Lower leg skin (tissue), 4 donors: ENCODE results near the gene ASPA. TPM values are rescaled to one million over a fixed set of nuclear protein-coding genes. Genes with fewer than 3 reads are reported as not detected.

Experiments
- DNase-seq, 2 donors: peaks; one replicate each; pipeline ENCODE4 v3.0.0-alpha.2; 2019; ENCODE audit warnings: low spot score in 2 of 2
- H3K4me3 ChIP-seq: fragments of 200-600 bp; sonication (generic); 2 replicates; pipeline ENCODE4 v1.5.1; 2017; ENCODE audit warnings: mild to moderate bottlenecking, low read depth; ENCODE audit not compliant: poor library complexity, severe bottlenecking
- POLR2A ChIP-seq, 2 donors: fragments of 450-650 bp; IDR thresholded peaks; one replicate each; pipeline ENCODE4 v1.6.1; 2016 to 2017; ENCODE audit warnings: antibody characterized with exemption in 2 of 2, mild to moderate bottlenecking in 1 of 2, moderate library complexity in 1 of 2
- WGBS, 2 donors: methylation state at CpG; one replicate each; pipeline ENCODE4 v1.1.5; 2018; 5-methylcytosine and 5-hydroxymethylcytosine counted together
- intact Hi-C: fragments of 100-400 bp; cut with DNase I; formaldehyde crosslinking; loops from one replicate; pipeline ENCODE4 v1.15.0; 2023; ENCODE audit warnings: low total_unique reads
- total RNA-seq, 4 donors: library from RNA; depleted of rRNA; stranded (reverse); fragments of >200 nt; gene quantifications; one replicate each; pipeline ENCODE4 v1.1.0, GENCODE V29; 2016
- TF ChIP-seq, protein P1 (sequence below), 3 donors: fragments of 450-650 bp; IDR thresholded peaks; one replicate each; pipeline ENCODE4 v1.5.1; 2016; ENCODE audit warnings: antibody characterized with exemption in 3 of 3, mild to moderate bottlenecking in 3 of 3, moderate library complexity in 2 of 3

Gene ASPA
- total RNA-seq, 4 donors from 2014 or later, result 0.69 to 3.2 (median 1.4) TPM

DNA sequence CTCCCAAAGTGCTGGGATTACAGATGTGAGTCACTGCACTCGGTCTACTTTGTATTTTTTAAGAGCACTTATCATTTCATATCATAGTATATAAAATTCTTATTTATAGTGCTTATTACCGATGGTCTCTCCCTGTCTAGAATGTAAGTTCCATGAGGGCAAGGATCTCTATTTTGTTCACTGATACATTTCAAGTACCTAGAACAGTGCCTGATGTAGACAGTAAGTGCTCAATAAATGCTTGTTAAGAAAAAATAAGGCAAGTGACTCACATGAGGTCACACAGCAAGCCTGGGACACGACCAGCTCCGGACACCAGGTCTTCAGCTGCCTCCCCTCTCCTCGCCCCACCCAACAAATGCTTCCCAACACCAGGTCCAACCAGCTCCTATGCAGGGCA, 58.0 kb downstream of the ASPA start:
- intact Hi-C loops, result no loop called here
- DNase-seq, result no peak
- WGBS, 2 donors, result 87 to 91% methylated on average over 5 of the region's 5 CpGs

DNA sequence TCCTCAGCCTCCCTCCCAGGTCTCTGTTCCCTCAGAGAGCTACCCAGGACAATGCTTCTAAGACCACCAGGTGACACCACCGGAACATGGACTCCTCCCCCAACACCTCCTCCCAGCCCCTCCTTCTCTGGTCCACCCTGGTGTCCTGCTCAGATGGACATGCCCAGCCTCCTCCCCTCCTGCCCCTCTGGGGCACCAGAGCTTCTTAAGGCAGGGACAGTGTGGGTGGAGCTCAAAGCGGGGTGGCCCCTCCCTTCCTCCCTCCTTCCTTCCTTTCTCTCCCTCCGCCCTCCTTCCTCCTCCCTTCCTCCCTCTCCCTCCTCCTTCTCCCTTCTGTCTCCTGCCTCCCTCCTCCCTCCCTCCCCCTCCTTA, 59.1 kb downstream of the ASPA start:
- no peak for DNase-seq
- TF ChIP-seq, protein P1, sequence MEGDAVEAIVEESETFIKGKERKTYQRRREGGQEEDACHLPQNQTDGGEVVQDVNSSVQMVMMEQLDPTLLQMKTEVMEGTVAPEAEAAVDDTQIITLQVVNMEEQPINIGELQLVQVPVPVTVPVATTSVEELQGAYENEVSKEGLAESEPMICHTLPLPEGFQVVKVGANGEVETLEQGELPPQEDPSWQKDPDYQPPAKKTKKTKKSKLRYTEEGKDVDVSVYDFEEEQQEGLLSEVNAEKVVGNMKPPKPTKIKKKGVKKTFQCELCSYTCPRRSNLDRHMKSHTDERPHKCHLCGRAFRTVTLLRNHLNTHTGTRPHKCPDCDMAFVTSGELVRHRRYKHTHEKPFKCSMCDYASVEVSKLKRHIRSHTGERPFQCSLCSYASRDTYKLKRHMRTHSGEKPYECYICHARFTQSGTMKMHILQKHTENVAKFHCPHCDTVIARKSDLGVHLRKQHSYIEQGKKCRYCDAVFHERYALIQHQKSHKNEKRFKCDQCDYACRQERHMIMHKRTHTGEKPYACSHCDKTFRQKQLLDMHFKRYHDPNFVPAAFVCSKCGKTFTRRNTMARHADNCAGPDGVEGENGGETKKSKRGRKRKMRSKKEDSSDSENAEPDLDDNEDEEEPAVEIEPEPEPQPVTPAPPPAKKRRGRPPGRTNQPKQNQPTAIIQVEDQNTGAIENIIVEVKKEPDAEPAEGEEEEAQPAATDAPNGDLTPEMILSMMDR (IDR thresholded peaks at IDR 0.05), result no peak
- TF ChIP-seq POLR2A (IDR thresholded peaks at IDR 0.05), result no peak
- 12 to 17% methylated on average over 3 of the region's 3 CpGs for WGBS, 2 donors
- intact Hi-C loops, result no loop called here
- no peak overlapping the region for H3K4me3 ChIP-seq

More for the DNA sequence above, 58.0 kb downstream of the ASPA start:
- no peak overlapping the region for H3K4me3 ChIP-seq
- TF ChIP-seq, protein P1 (IDR thresholded peaks at IDR 0.05), result no peak
- no peak for TF ChIP-seq POLR2A (IDR thresholded peaks at IDR 0.05)

DNA sequence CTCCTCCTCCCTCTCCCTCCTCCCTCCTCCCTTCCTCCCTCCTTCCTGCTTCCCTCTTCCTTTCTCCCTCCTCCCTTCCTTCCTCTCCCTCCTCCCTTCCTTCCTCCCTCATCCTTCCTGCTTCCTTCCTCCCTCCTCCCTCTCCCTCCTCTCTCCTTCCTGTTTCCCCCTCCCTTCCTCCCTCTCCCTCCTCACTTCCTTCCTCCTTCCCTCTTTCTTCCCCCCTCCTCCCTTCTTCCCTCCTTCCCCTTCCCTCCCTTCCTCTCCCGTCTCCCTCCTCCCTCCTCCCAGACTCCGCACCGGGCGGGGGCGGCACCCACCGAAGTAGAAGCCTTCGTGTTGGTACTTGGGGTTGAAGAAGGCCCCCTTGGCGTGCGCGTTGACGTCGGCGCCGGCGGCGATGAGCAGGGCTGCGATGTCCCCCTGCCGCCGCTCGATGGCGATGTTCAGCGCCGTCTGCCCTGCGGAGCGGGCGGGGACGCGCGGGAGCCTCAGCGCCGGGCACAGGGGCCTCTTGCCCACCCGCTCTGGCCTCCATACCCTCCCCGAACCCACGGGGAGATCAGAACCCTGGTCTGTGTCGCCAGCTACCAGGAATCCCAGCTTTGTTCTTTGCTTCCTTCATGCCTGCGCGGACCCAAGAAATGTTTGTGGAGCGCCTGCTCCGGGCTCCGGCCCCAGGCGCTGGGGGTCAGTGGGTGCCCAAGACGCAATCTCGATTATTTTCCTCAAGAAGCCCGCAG, 59.6 kb downstream of the ASPA start:
- TF ChIP-seq, protein P1 (IDR thresholded peaks at IDR 0.05), result no peak
- no peak for TF ChIP-seq POLR2A (IDR thresholded peaks at IDR 0.05)
- intact Hi-C loops, result no loop called here
- DNase-seq, result peak in 1 of 2 donors; percentile 90
- 1 to 11% methylated on average over 27 to 38 of the region's 44 CpGs for WGBS, 2 donors
- no peak overlapping the region for H3K4me3 ChIP-seq

DNA sequence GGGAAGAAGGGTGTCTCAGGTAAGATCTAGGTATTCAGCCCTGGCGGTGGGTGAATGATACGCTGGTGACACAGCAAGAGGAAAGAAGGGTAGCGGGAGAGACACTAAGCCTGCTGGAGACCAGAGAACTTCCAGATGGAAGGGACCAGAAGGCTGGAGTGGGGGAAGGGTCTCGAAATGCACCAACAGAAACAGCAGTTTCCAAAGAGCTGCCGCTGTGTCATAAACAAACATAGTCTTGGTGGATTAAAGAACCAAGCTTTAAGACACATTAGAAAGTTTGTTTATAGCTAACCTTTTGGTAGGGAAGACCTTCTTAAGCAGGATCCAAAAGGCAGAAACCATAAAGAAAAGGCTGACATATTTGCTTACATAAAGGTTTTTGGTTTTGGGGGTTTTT, 60.9 kb downstream of the ASPA start:
- no peak for TF ChIP-seq POLR2A (IDR thresholded peaks at IDR 0.05)
- TF ChIP-seq, protein P1 (IDR thresholded peaks at IDR 0.05), result no peak
- no peak overlapping the region for H3K4me3 ChIP-seq
- intact Hi-C loops, result no loop called here
- 81 to 89% methylated on average over 5 of the region's 5 CpGs for WGBS, 2 donors
- no peak for DNase-seq

DNA sequence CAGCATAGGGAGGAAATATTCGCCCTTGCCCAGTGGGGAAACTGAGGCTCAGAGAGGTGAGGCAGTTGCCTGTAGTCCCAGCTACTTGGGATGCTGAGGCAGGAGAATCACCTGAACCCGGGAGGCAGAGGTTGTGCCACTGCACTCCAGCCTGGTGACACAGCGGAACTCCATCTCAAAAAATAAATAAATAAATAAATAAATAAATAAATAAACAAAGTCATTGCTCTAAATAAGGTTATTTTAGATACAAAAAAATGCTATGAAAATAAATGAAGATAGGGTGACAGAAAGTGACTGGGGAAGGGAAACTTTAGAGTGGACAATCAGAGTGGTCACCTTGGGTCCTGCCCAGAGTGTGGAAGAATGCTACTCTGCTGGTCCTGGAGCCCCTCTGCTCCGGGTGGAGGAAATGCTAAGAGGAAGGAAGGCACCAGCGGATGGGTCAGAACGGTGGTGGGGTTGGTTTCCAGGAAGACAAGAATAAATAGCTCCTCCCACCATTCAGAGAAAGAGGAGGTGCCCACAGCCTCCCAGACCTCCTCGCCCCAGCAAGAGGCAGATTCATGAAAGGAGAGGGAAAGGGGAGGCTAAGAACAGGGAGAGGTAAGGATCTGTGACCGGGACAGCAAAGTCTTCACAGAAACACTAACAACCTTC, 64.2 kb downstream of the ASPA start:
- no peak for DNase-seq
- H3K4me3 ChIP-seq, result no peak overlapping the region
- TF ChIP-seq POLR2A (IDR thresholded peaks at IDR 0.05), result no peak
- TF ChIP-seq, protein P1 (IDR thresholded peaks at IDR 0.05), result no peak
- intact Hi-C loops, result no loop called here
- WGBS, 2 donors, result 77 to 80% methylated on average over 8 of the region's 8 CpGs
